ENCODE results near the gene ZNF184. TPM values are rescaled to one million over a fixed set of nuclear protein-coding genes. Genes with fewer than 3 reads are reported as not detected.

ZNF184 gene
- total RNA-seq, 1 experiment from 2014 or later: 9.4 TPM

DNA sequence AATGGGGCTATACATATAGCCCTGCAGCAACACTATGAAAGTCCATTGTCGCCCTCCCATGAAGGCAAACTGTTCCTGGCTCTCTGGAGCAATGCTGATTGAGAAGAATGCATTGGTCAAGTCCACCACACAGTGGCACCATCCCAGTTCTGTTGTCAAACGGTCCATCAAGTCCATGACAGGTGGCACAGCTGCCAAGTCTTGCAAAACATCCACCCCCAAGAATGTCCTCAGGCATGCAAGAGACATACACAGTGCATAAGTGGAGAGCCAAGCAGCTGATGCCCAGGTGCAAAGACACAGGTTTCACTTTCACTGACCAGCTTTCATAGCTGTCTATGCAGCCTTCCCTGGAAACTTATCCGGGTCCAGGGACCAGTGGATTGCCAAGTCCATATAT, 66.8 kb downstream of the ZNF184 start:
- H3K9ac ChIP-seq (ENCODE audit: low read length): no peak overlapping the region
- no peak overlapping the region for H3K4me2 ChIP-seq (ENCODE audit: low read length)
- intact Hi-C loops (cut with micrococcal nuclease): no loop called here
- ChIA-PET POLR2A (no interaction called here), CTCF (no interaction called here), RAD21 (ENCODE audit: low non-redundant PET in 1 of 2, low total read pairs in 2 of 2, uncharacterized antibody in 2 of 2, unreplicated experiment in 2 of 2) (no interaction called here)
- H2AFZ ChIP-seq (ENCODE audit: low read depth, low read length, poor library complexity, severe bottlenecking): no peak overlapping the region
- no peaks in the 10 kb centered on the region for H3K79me2 ChIP-seq (ENCODE audit: insufficient read depth, low read length)
- DNase-seq (ENCODE audit: low read depth, low spot score) (no peak), ATAC-seq (no peak)
- no peaks in the 10 kb centered on the region for H3K9me2 ChIP-seq (ENCODE audit: insufficient read depth)
- no peak overlapping the region for H3K27ac ChIP-seq (ENCODE audit: low read depth, low read length)
- no peaks in the 10 kb centered on the region for H4K20me1 ChIP-seq (ENCODE audit: insufficient read depth)
- H3K36me3 ChIP-seq (ENCODE audit: control insufficient read depth in 1 of 2, insufficient read depth in 2 of 2, low read length in 2 of 2): no peaks in the 10 kb centered on the region
- H3K9me3 ChIP-seq (ENCODE audit: control insufficient read depth in 1 of 2, insufficient read depth in 1 of 2, low read depth in 1 of 2, low read length in 2 of 2): peaks cover 0 to 9% of the 10 kb centered on the region in 2 experiments; a peak in 1 of 4 replicates
- TF ChIP-seq EGR1 (IDR thresholded peaks at IDR 0.05; ENCODE audit: low read depth) (no peak), FOSL1 (IDR thresholded peaks at IDR 0.05; ENCODE audit: low read depth) (no peak), TCF7L2 (IDR thresholded peaks at IDR 0.05; ENCODE audit: borderline replicate concordance, extremely low read depth, insufficient read depth, insufficient read length) (no peak), RAD21 (IDR thresholded peaks at IDR 0.05; ENCODE audit: low read depth) (no peak), SRF (IDR thresholded peaks at IDR 0.05; ENCODE audit: low read depth) (no peak), ATF3 (IDR thresholded peaks at IDR 0.05) (no peak), CEBPB (IDR thresholded peaks at IDR 0.05; ENCODE audit: low read depth) (no peak), YY1 (IDR thresholded peaks at IDR 0.05; ENCODE audit: extremely low read depth, insufficient replicate concordance, low read depth, low read length) (no peak), ZBTB33 (IDR thresholded peaks at IDR 0.05; ENCODE audit: extremely low read depth, insufficient replicate concordance, low read length) (no peak), ZNF274 (IDR thresholded peaks at IDR 0.05; ENCODE audit: low read depth, low read length) (no peak), POLR2AphosphoS5 (IDR thresholded peaks at IDR 0.05; ENCODE audit: low read depth, low read length) (no peak), SP1 (IDR thresholded peaks at IDR 0.05; ENCODE audit: low read depth) (no peak), MAX (IDR thresholded peaks at IDR 0.05) (no peak)
- H3K4me1 ChIP-seq (ENCODE audit: control insufficient read depth in 1 of 2, insufficient read depth in 2 of 2, low read length in 2 of 2): peaks cover 0 to 4% of the 10 kb centered on the region in 2 experiments; a peak in 1 of 4 replicates
- H3K4me3 ChIP-seq (replicated peaks in 1 of 2; ENCODE audit: low read depth in 1 of 2, low read length in 2 of 2): no peak overlapping the region
- BruUV-seq (replicated peaks): no TSS peak
- no peaks in the 10 kb centered on the region for H3K27me3 ChIP-seq (ENCODE audit: insufficient read depth, low read length)

All from HCT116 (cell line).